ENCODE data around the gene G3BP2.

- TF ChIP-seq POLR2A (IDR thresholded peaks at IDR 0.05): no peak
- no peak for TF ChIP-seq CTCF (IDR thresholded peaks at IDR 0.05)
These were observed 1.9 kb upstream of the G3BP2 start for GRCh38 chr4:75675004-75675531.

All from gastroesophageal sphincter (tissue), 3 donors.